B cell (primary cell): ENCODE data around the gene UQCR10. TPM values are rescaled to one million over a fixed set of nuclear protein-coding genes. Genes with fewer than 3 reads are reported as not detected.

Source experiments
- ATAC-seq: fragments of 200-7000 bp; cut with Tn5 transposase; one replicate; pipeline ENCODE4 v1.10.0; 2021; ENCODE audit warnings: low read depth, mild to moderate bottlenecking, moderate number of reproducible peaks, moderate library complexity
- CTCF ChIA-PET: fragments of 350-600 bp; sonication (Branson Sonifier 250); formaldehyde crosslinking; loops from one replicate; lab custom pipeline; 2021; ENCODE audit warnings: antibody characterized with exemption, inconsistent platforms; lab: Charles Lee
- POLR2A ChIA-PET: fragments of 350-600 bp; sonication (Branson Sonifier 250); formaldehyde crosslinking; loops from one replicate; lab custom pipeline; 2021; ENCODE audit warnings: antibody characterized with exemption; lab: Charles Lee
- DNase-seq: peaks from one replicate; pipeline ENCODE4 v3.0.0; 2013
- H2AFZ ChIP-seq: 2 replicates; pipeline ENCODE4 v1.6.1; 2012; ENCODE audit warnings: mild to moderate bottlenecking, low read depth, low read length; ENCODE audit not compliant: insufficient read depth, poor library complexity, severe bottlenecking
- H3K27ac ChIP-seq, 2 donors: 1 replicate in 1 of 2; 2 replicates in 1 of 2; pipeline ENCODE4 v1.5.1; 2012 to 2013; ENCODE audit warnings: low read length in 2 of 2, mild to moderate bottlenecking in 2 of 2, moderate library complexity in 1 of 2
- H3K27me3 ChIP-seq, 4 experiments: fragments of 200-600 bp in 1 of 4; sonication (generic) in 1 of 4; replicated peaks in 1 of 4; 1 replicate in 2 of 4; 2 replicates in 2 of 4; pipeline versions ENCODE4 v1.6.1 to v1.7.0; 2013 to 2016; ENCODE audit warnings: low read length in 3 of 4, mild to moderate bottlenecking in 2 of 4, mixed read lengths in 1 of 4, moderate library complexity in 1 of 4; ENCODE audit not compliant: insufficient read depth in 4 of 4, control insufficient read depth in 3 of 4; ENCODE audit errors: control extremely low read depth in 1 of 4
- H3K36me3 ChIP-seq, 2 experiments: replicated peaks in 1 of 2; 1 replicate in 1 of 2; 2 replicates in 1 of 2; pipeline versions ENCODE4 v1.6.1 to v1.7.1; 2013; ENCODE audit warnings: low read length in 1 of 2; ENCODE audit not compliant: insufficient read depth in 2 of 2, control insufficient read depth in 1 of 2; ENCODE audit errors: control extremely low read depth in 1 of 2, extremely low read depth in 1 of 2
- H3K4me1 ChIP-seq, 2 donors: fragments of 200-600 bp in 1 of 2; sonication (generic) in 1 of 2; 1 replicate in 1 of 2; 2 replicates in 1 of 2; pipeline versions ENCODE4 v1.5.1 to v1.6.1; 2013 to 2017; ENCODE audit warnings: low read length in 2 of 2; ENCODE audit not compliant: control insufficient read depth in 2 of 2, insufficient read depth in 2 of 2
- H3K4me2 ChIP-seq: replicated peaks from 2 replicates; pipeline ENCODE3; 2012; ENCODE audit warnings: mild to moderate bottlenecking, low read depth, low read length; ENCODE audit not compliant: poor library complexity, severe bottlenecking
- H3K4me3 ChIP-seq, 5 experiments: fragments of 200-600 bp in 1 of 5; sonication (generic) in 1 of 5; 1 replicate in 3 of 5; 2 replicates in 2 of 5; pipeline versions ENCODE4 v1.5.1 to v1.7.0; 2011 to 2016; ENCODE audit warnings: low read length in 4 of 5, mild to moderate bottlenecking in 4 of 5, low read depth in 2 of 5, control low read depth in 1 of 5, moderate library complexity in 1 of 5; ENCODE audit not compliant: insufficient read depth in 1 of 5; ENCODE audit errors: control extremely low read depth in 1 of 5, extremely low read depth in 1 of 5
- H3K79me2 ChIP-seq: fragments of 200-600 bp; sonication (generic); one replicate; pipeline ENCODE4 v1.6.0; 2016; ENCODE audit warnings: low read length; ENCODE audit not compliant: control insufficient read depth, insufficient read depth
- H3K9ac ChIP-seq: fragments of 200-600 bp; sonication (generic); 2 replicates; pipeline ENCODE4 v1.6.1; 2017; ENCODE audit warnings: mild to moderate bottlenecking, low read length, moderate library complexity
- H3K9me3 ChIP-seq, 3 donors: one replicate each; pipeline versions ENCODE4 v1.6.1 to v1.7.1; 2013; ENCODE audit warnings: low read length in 2 of 3; ENCODE audit not compliant: control insufficient read depth in 2 of 3, insufficient read depth in 1 of 3; ENCODE audit errors: control extremely low read depth in 1 of 3
- H4K20me1 ChIP-seq: 2 replicates; pipeline ENCODE4 v1.6.0; 2012; ENCODE audit warnings: mild to moderate bottlenecking, low read length; ENCODE audit not compliant: insufficient read depth, control insufficient read depth, poor library complexity, severe bottlenecking
- H3K27ac Mint-ChIP-seq: one replicate; pipeline ENCODE4 v1.8.0; 2021; ENCODE audit warnings: mixed read lengths
- H3K27me3 Mint-ChIP-seq: one replicate; pipeline ENCODE4 v1.8.0; 2021; ENCODE audit warnings: mixed read lengths
- H3K4me1 Mint-ChIP-seq: one replicate; pipeline ENCODE4 v1.8.0; 2021; ENCODE audit warnings: mixed read lengths
- H3K4me3 Mint-ChIP-seq: one replicate; pipeline ENCODE4 v1.8.0; 2021; ENCODE audit warnings: mixed read lengths
- H3K9me3 Mint-ChIP-seq: one replicate; pipeline ENCODE4 v1.8.0; 2022; ENCODE audit warnings: mixed read lengths; ENCODE audit not compliant: insufficient read depth
- EZH2 ChIP-seq: IDR thresholded peaks from 2 replicates; pipeline ENCODE4 v1.6.1; 2012; ENCODE audit warnings: borderline replicate concordance, low read depth, mild to moderate bottlenecking, moderate library complexity, low read length; ENCODE audit not compliant: insufficient read depth, poor library complexity, severe bottlenecking
- WGBS: methylation state at CpG from one replicate; pipeline ENCODE4 v1.1.5; 2013; ENCODE audit warnings: missing lambda C conversion rate; ENCODE audit not compliant: insufficient coverage; 5-methylcytosine and 5-hydroxymethylcytosine counted together
- intact Hi-C: fragments of 100-400 bp; cut with micrococcal nuclease; formaldehyde crosslinking; loops from one replicate; pipeline ENCODE4 v1.10.0; 2022
- polyA plus RNA-seq: library from polyadenylated mRNA; depleted of rRNA; stranded (reverse); fragments of >200 nt; gene quantifications from 2 replicates; pipeline ENCODE4 v1.2.3, GENCODE V29; 2012
- total RNA-seq, 2 donors: library from RNA; stranded (reverse); fragments of 120-200 nt in 1 of 2; gene quantifications; 1 replicate in 1 of 2; 2 replicates in 1 of 2; pipeline versions ENCODE4 v1.2.3 to v1.2.4, GENCODE V29; 2013 to 2022
- TF ChIP-seq, protein P1 (sequence below): fragments of 200-600 bp; IDR thresholded peaks from one replicate; pipeline ENCODE4 v1.8.0; 2022; ENCODE audit warnings: antibody characterized with exemption, mild to moderate bottlenecking

Gene UQCR10
- total and polyA plus RNA-seq, 2 donors (not counting 1 experiment from before 2014, with no cell fraction given): 41.0 to 67.6 TPM

DNA sequence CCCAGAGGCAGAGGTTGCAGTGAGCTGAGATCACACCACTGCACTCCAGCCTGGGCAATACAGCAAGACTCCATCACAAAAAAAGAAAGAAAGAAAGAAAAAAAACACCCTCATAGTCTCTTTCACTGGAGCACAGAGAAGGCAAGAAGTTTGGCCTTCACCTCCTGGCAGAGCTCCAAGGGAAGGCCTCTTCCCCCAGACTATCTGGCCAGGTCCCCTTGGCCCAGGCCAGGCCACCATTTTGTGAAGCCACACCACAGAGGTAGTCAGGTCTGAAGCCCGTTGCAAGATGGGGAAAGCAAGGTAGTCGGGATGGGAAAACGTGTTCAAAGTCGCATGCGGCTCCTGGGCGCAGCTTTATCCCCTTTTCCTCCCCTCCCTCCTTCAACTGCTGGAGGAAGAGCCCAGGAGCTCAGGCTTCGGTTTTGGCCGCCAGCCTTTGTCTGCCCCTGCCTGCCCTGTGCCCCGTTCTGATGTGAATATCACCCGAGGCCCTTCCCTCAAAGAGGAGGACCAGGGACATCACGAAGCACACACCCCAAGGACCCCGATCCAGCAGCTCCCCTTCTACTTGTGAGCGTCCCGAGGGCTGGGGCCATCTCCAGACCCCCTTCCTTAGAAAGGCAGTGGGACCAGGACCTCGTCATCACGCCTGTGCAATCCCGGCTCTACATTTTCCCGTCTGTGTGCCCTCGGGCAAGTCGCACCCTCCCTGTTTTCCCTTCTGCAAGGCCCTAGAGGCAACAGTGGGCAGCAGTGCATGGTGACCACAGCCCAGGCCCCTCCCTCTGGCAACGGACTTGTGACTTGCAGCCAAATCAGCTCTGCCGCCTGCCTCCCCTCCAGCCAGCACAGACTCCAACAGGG, 29.7 kb upstream of the UQCR10 start:
- no peak overlapping the region for H3K4me3 Mint-ChIP-seq
- Histone ChIP-seq H3K27me3 (no peaks in the 10 kb centered on the region), H3K27ac (no peak overlapping the region), H2AFZ (no peak overlapping the region), H3K4me3 (no peak overlapping the region), H3K9ac (no peak overlapping the region), H3K4me1 (no peaks in the 10 kb centered on the region), H3K79me2 (no peaks in the 10 kb centered on the region), H3K36me3 (peaks cover 0 to 20% of the 10 kb centered on the region in 2 experiments), H4K20me1 (no peaks in the 10 kb centered on the region), H3K4me2 (no peak overlapping the region), H3K9me3 (peaks cover 0 to 3% (median 0%) of the 10 kb centered on the region in 3 donors)
- DNase-seq: no peak
- no peak overlapping the region for H3K27ac Mint-ChIP-seq
- H3K9me3 Mint-ChIP-seq: no peaks in the 10 kb centered on the region
- H3K4me1 Mint-ChIP-seq: no peaks in the 10 kb centered on the region
- 96% methylated on average over 22 of the region's 22 CpGs for WGBS
- H3K27me3 Mint-ChIP-seq: no peaks in the 10 kb centered on the region
- ATAC-seq: no peak
- intact Hi-C loops: no loop called here
- ChIA-PET CTCF (interaction anchor here (0.5 kb wide), 1 partner anchor 1456 kb away, joined by 3 read pairs; no protein-coding TSS in a partner anchor), POLR2A (interaction anchor here (0.7 kb wide), 1 partner anchor 374 kb away, joined by 3 read pairs; no protein-coding TSS in a partner anchor)
- TF ChIP-seq, protein P1, sequence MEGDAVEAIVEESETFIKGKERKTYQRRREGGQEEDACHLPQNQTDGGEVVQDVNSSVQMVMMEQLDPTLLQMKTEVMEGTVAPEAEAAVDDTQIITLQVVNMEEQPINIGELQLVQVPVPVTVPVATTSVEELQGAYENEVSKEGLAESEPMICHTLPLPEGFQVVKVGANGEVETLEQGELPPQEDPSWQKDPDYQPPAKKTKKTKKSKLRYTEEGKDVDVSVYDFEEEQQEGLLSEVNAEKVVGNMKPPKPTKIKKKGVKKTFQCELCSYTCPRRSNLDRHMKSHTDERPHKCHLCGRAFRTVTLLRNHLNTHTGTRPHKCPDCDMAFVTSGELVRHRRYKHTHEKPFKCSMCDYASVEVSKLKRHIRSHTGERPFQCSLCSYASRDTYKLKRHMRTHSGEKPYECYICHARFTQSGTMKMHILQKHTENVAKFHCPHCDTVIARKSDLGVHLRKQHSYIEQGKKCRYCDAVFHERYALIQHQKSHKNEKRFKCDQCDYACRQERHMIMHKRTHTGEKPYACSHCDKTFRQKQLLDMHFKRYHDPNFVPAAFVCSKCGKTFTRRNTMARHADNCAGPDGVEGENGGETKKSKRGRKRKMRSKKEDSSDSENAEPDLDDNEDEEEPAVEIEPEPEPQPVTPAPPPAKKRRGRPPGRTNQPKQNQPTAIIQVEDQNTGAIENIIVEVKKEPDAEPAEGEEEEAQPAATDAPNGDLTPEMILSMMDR: no peak
- TF ChIP-seq EZH2: no peak
